ENCODE measurements around the gene COX15. TPM values are rescaled to one million over a fixed set of nuclear protein-coding genes. Genes with fewer than 3 reads are reported as not detected.
A peak's percentile ranks its signal among the peaks of the same experiment; 100 is the strongest.

Gene COX15
- total RNA-seq, 1 donor: 36.1 TPM

DNA sequence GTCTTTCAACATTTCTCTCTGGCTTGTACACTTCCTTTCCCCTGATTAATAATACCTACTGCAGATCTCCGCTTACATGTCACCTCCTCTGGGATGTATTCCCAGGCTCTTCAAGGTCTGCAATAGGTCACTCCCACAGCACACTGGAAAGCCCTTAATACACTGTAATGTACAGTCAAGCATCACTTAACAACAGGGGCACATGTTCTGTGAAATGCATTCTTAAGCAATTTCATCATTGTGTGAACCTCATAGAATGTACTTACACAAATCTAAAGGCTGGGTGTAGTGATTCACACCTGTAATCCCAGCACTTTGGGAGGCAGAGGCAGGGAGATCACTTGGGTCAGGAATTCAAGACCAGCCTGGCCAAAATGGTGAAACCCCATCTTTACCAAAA is 1.9 kb downstream of the COX15 start:
- H3K4me3 ChIP-seq (ENCODE audit: low read depth, low read length): no peak overlapping the region
- TF ChIP-seq, protein P1, sequence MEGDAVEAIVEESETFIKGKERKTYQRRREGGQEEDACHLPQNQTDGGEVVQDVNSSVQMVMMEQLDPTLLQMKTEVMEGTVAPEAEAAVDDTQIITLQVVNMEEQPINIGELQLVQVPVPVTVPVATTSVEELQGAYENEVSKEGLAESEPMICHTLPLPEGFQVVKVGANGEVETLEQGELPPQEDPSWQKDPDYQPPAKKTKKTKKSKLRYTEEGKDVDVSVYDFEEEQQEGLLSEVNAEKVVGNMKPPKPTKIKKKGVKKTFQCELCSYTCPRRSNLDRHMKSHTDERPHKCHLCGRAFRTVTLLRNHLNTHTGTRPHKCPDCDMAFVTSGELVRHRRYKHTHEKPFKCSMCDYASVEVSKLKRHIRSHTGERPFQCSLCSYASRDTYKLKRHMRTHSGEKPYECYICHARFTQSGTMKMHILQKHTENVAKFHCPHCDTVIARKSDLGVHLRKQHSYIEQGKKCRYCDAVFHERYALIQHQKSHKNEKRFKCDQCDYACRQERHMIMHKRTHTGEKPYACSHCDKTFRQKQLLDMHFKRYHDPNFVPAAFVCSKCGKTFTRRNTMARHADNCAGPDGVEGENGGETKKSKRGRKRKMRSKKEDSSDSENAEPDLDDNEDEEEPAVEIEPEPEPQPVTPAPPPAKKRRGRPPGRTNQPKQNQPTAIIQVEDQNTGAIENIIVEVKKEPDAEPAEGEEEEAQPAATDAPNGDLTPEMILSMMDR (IDR thresholded peaks at IDR 0.05; ENCODE audit: insufficient read depth, low read length): no peak
- no peak for DNase-seq (ENCODE audit: low read depth)

DNA sequence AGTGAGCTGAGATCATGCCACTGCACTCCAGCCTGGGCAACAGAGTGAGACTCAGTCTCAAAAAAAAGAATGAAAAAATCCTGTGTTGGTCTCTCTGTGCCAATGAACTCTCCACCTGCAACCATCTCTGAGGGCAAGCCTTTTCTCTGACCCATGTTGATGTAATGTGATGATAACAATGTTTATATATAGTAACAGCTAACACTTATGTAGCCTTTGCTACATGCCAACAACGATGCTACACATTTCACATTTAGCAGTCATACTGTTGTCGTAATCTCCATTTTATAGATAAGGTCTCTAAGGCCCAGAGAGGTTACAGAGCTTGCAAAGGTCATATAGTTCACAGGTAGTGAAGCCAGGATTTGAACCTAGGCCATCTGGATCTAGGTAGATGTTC is 11.5 kb downstream of the COX15 start:
- TF ChIP-seq, protein P1 (IDR thresholded peaks at IDR 0.05; ENCODE audit: insufficient read depth, low read length): no peak
- no peak for DNase-seq (ENCODE audit: low read depth)
- H3K4me3 ChIP-seq (ENCODE audit: low read depth, low read length): no peak overlapping the region

DNA sequence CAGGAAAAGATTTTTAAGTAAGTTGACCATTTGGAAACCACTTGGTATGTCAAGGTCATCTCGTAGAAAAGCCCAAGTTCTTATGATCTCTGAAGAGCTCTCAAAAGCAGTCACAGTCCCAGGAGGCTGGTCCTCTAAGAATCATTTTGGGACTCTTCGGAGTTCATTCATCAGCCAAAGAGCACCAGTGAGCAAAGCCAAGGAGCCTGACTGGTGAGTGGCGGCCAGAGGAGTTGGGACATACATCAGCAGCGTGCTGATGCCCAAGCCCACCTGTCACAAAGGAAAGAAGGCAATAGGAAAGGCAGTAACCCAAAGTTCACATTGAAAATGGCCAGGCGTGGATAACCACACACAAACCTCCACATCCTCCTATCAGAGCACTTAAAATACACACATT is 17.5 kb downstream of the COX15 start:
- no peak for DNase-seq (ENCODE audit: low read depth)
- no peak overlapping the region for H3K4me3 ChIP-seq (ENCODE audit: low read depth, low read length)
- TF ChIP-seq, protein P1 (IDR thresholded peaks at IDR 0.05; ENCODE audit: insufficient read depth, low read length): no peak

DNA sequence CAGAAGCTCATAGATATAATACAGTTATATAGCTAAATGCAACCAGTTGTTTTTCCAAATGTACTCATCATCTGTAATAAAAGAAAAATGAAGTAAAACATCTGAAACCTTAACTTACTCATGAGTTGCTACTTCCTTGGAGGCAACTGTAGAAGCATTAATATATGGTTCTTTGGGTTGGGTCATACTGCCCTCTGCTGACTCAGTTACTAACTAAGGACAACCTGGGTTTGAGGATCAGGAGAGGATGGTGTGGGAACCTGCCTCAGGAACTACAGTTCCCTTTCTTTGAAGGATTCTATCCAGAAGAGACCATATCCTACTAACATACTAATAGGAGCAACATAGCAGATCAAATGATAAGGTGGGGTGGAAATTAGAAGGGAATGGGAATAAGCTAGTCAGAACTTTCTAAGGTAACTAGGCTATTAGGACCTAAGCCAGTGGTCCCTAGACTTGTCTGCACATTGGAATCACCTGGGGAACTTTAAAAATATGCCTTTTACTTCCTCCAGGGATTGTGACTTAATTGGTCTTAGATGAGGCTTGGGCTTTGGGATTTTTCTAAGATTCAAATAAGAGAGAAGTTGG is 20.7 kb downstream of the COX15 start:
- peak; percentile 87 for DNase-seq (ENCODE audit: low read depth)
- TF ChIP-seq, protein P1 (IDR thresholded peaks at IDR 0.05; ENCODE audit: insufficient read depth, low read length): peak; percentile 65
- H3K4me3 ChIP-seq (ENCODE audit: low read depth, low read length): no peak overlapping the region

DNA sequence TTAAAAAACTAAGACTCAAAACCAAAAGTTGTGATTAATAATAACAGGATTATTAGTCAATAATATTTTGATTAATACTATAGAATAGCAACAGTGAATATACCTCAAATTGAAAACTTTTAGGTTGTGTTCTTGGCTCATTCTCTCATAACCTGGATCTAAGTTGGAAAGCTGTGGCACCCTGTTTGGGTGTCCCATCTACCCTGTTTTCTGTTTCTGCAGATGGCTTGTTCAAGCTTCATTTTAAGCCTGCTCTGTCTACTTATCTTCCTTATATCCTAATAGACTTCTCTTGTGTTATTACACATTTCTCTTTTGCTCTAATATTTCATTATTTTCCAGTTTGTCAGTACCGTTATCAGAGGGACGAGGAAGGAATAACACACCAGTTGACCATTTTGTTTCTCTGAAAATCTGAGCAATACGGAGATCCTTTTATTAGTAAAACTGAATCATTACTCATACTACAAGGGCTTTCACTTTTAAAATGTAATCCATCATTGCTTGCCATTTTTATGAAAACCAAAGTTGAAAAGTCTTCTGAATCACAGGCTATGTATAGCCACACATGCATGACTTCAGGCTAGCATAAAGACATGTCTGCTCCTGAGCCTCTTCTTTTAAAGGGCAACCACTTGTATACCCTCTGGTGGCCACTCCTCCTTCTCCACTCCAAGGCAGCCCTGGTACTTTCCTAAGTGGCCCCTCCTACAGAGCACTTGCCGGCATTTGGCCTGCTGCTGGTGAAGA is 22.3 kb downstream of the COX15 start:
- DNase-seq (ENCODE audit: low read depth): peak; percentile 69
- no peak overlapping the region for H3K4me3 ChIP-seq (ENCODE audit: low read depth, low read length)
- TF ChIP-seq, protein P1 (IDR thresholded peaks at IDR 0.05; ENCODE audit: insufficient read depth, low read length): peak; percentile 18

DNA sequence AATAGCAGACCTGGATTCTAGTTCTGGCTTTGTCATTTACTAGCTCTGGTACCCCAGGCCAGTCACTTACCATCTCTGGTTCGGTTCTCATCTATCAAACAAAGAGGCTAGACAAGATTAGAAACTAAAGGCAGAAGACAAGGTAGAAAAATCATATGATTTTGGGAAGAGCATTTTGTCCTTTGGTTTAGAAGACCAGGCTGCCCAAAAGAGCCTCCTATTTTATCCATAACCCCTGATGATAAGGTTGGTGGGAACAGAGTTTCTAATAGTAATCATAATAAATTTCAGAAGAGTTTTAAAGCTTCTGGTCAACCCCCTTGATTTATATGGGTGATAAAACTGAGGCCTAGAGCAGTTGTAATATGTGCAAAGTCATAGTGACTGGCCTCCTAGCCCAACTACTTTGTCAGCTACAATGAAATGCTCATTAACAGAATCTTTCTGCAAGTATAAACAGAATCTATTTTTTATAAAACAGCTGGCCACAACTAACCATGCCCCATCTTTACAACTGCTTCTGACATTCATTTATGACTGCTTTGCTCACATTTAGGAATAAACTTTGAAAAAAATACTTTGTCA is 23.4 kb downstream of the COX15 start:
- H3K4me3 ChIP-seq (ENCODE audit: low read depth, low read length): no peak overlapping the region
- DNase-seq (ENCODE audit: low read depth): peak; percentile 50
- TF ChIP-seq, protein P1 (IDR thresholded peaks at IDR 0.05; ENCODE audit: insufficient read depth, low read length): no peak
